Measurements from ENCODE around the gene TTC7B.
A peak's percentile ranks its signal among the peaks of the same experiment; 100 is the strongest.

The TTC7B gene

GRCh38 chr14:90773196-90773486 is 43.1 kb downstream of the TTC7B start:
- Histone ChIP-seq H3K36me3 (ENCODE audit: control insufficient read depth, insufficient read depth, low read length) (peaks cover under 1% of the 10 kb centered on the region; the same call in 1 of the 2 replicates), H3K9ac (ENCODE audit: low read depth, low read length) (no peak overlapping the region), H3K4me3 (ENCODE audit: low read depth, low read length) (no peak overlapping the region), H3K27me3 (ENCODE audit: control insufficient read depth, insufficient read depth, low read length) (no peaks in the 10 kb centered on the region), H3K9me3 (ENCODE audit: control insufficient read depth, insufficient read depth, low read length) (no peaks in the 10 kb centered on the region; the same call in 1 of the 2 replicates), H3K4me1 (ENCODE audit: control insufficient read depth, insufficient read depth, low read length) (no peaks in the 10 kb centered on the region), H3K27ac (ENCODE audit: low read depth, low read length) (no peak overlapping the region)

DNA sequence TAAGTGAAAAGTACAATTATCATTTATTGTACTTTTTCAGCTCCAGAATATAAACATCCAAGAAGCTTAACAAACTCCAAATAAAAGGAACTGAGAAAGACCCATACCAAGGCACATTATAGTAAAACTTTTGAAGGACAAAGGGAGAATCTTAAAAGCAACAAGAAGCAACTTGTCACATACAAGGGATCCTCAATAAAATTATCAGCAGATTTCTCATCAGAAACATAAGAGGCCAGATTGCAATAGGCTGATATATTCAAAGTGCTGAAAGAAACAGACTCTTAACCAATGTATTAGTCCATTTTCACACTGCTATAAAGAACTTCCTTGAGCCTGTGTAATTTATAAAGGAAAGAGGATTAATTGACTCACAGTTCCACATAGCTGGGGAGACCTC is 48.3 kb downstream of the TTC7B start:
- H3K9ac ChIP-seq (ENCODE audit: low read depth, low read length) = no peak overlapping the region
- H3K9me3 ChIP-seq (ENCODE audit: control insufficient read depth, insufficient read depth, low read length) = no peaks in the 10 kb centered on the region; the same call in 1 of the 2 replicates
- no peaks in the 10 kb centered on the region for H3K27me3 ChIP-seq (ENCODE audit: control insufficient read depth, insufficient read depth, low read length)
- H3K4me3 ChIP-seq (ENCODE audit: low read depth, low read length) = no peak overlapping the region
- no peak overlapping the region for H3K27ac ChIP-seq (ENCODE audit: low read depth, low read length)
- H3K36me3 ChIP-seq (ENCODE audit: control insufficient read depth, insufficient read depth, low read length) = 0 out of 2 replicates have a peak, but pooled peaks cover 3% of the 10 kb centered on the region
- H3K4me1 ChIP-seq (ENCODE audit: control insufficient read depth, insufficient read depth, low read length) = no peaks in the 10 kb centered on the region

DNA sequence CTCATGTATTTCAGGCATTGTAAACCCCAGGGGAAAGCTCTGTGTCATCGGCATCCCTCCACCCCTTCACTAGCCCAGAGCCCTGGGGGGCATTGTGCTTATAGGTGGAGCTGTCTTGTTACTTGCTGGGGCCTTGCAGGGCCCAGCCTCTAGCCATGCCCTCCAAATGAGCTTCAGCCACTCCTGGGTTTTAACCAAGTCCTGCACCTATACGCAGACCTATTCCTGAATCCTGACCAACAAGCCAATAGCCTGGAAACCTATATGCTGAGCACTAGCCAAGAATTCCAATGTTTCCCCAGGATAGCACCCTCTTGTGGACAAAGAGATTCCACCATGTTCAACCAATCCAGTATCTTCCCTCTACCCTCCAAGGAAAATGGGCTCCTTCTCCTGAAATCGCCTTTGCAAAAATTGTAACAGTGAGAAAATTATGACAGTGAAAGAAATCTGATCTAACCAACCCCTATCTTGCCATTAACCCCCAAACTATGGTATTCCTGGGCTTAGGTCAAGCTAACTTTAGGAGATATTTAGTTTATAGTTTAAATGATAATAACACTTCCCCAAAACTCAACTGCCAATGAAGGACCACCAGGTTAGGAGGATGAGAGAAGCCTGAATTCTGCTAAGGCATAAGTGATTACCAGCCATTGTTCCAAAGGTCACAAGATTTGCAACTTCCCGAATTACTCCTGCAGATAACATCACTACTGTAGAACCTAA is 55.5 kb downstream of the TTC7B start:
- H3K9ac ChIP-seq (ENCODE audit: low read depth, low read length) = no peak overlapping the region
- H3K9me3 ChIP-seq (ENCODE audit: control insufficient read depth, insufficient read depth, low read length) = no peaks in the 10 kb centered on the region
- H3K27me3 ChIP-seq (ENCODE audit: control insufficient read depth, insufficient read depth, low read length) = peaks cover 6% of the 10 kb centered on the region
- H3K36me3 ChIP-seq (ENCODE audit: control insufficient read depth, insufficient read depth, low read length) = no peaks in the 10 kb centered on the region
- no peak overlapping the region for H3K4me3 ChIP-seq (ENCODE audit: low read depth, low read length)
- peaks cover 15% of the 10 kb centered on the region for H3K4me1 ChIP-seq (ENCODE audit: control insufficient read depth, insufficient read depth, low read length)
- no peak overlapping the region for H3K27ac ChIP-seq (ENCODE audit: low read depth, low read length)

DNA sequence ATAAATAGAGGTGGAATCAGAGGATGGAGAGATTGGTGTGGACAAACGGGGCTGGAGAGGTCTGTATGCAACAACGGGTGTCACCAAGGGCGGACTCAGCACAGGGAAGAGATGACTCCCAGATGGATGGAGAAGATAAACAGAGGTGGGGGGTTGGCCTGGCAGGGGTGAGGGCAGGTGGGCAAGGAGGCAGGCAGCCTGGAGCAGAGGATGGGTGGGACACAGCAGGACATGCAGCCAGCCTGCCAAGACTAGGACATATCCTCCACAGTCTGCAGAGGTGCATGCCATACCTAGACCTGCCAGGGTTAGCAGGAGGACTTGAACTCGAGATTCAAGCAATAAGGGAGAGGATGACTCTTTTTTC is 56.2 kb downstream of the TTC7B start:
- Histone ChIP-seq H3K4me3 (ENCODE audit: low read depth, low read length) (no peak overlapping the region), H3K4me1 (ENCODE audit: control insufficient read depth, insufficient read depth, low read length) (peaks cover 15% of the 10 kb centered on the region), H3K27ac (ENCODE audit: low read depth, low read length) (no peak overlapping the region), H3K36me3 (ENCODE audit: control insufficient read depth, insufficient read depth, low read length) (no peaks in the 10 kb centered on the region), H3K9ac (ENCODE audit: low read depth, low read length) (no peak overlapping the region), H3K9me3 (ENCODE audit: control insufficient read depth, insufficient read depth, low read length) (no peaks in the 10 kb centered on the region), H3K27me3 (ENCODE audit: control insufficient read depth, insufficient read depth, low read length) (peaks cover 6% of the 10 kb centered on the region)

DNA sequence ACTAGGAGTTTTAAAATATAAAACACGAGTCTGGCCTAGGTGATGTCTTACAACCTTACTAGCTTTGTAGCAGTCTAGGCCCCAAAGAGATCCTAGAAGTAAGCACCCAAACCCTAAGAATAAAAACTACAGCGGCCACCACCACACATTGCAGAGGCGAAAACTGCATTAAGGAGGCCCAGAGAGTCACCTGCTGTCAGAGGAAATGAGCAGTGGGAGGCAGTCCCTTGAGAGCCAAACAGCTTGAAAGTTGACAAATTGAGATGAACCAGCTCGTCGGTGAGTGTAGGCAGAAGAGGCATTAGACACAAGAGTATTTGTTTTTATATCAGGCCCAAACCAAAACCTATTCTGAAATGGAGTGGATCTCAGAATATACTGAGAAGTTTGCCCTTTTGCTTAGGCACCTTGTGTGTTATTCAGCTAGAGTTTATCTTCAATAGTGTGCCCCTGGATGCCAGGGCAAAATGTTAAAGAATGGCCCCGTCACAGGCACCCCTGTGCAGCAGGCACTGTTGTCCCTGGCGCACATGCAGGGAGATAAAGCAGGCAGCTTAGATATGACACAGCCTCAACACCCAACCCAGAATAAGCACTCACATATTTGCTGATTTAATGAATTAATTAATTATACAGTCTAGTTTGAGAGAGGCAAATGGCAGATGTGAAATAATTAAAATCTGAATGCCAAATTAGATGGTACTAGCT is 56.7 kb downstream of the TTC7B start:
- H3K9ac ChIP-seq (ENCODE audit: low read depth, low read length) = no peak overlapping the region
- H3K9me3 ChIP-seq (ENCODE audit: control insufficient read depth, insufficient read depth, low read length) = no peaks in the 10 kb centered on the region
- no peak overlapping the region for H3K4me3 ChIP-seq (ENCODE audit: low read depth, low read length)
- H3K27ac ChIP-seq (ENCODE audit: low read depth, low read length) = no peak overlapping the region
- no peaks in the 10 kb centered on the region for H3K36me3 ChIP-seq (ENCODE audit: control insufficient read depth, insufficient read depth, low read length)
- peaks cover 6% of the 10 kb centered on the region for H3K27me3 ChIP-seq (ENCODE audit: control insufficient read depth, insufficient read depth, low read length)
- H3K4me1 ChIP-seq (ENCODE audit: control insufficient read depth, insufficient read depth, low read length) = peaks cover 15% of the 10 kb centered on the region

GRCh38 chr14:90758959-90759358 is 57.3 kb downstream of the TTC7B start:
- Histone ChIP-seq H3K4me3 (ENCODE audit: low read depth, low read length) (no peak overlapping the region; the same call in 1 of the 2 replicates), H3K9me3 (ENCODE audit: control insufficient read depth, insufficient read depth, low read length) (no peaks in the 10 kb centered on the region), H3K27ac (ENCODE audit: low read depth, low read length) (no peak overlapping the region), H3K36me3 (ENCODE audit: control insufficient read depth, insufficient read depth, low read length) (no peaks in the 10 kb centered on the region), H3K27me3 (ENCODE audit: control insufficient read depth, insufficient read depth, low read length) (peaks cover 6% of the 10 kb centered on the region), H3K9ac (ENCODE audit: low read depth, low read length) (no peak overlapping the region), H3K4me1 (ENCODE audit: control insufficient read depth, insufficient read depth, low read length) (peaks cover 15% of the 10 kb centered on the region)

DNA sequence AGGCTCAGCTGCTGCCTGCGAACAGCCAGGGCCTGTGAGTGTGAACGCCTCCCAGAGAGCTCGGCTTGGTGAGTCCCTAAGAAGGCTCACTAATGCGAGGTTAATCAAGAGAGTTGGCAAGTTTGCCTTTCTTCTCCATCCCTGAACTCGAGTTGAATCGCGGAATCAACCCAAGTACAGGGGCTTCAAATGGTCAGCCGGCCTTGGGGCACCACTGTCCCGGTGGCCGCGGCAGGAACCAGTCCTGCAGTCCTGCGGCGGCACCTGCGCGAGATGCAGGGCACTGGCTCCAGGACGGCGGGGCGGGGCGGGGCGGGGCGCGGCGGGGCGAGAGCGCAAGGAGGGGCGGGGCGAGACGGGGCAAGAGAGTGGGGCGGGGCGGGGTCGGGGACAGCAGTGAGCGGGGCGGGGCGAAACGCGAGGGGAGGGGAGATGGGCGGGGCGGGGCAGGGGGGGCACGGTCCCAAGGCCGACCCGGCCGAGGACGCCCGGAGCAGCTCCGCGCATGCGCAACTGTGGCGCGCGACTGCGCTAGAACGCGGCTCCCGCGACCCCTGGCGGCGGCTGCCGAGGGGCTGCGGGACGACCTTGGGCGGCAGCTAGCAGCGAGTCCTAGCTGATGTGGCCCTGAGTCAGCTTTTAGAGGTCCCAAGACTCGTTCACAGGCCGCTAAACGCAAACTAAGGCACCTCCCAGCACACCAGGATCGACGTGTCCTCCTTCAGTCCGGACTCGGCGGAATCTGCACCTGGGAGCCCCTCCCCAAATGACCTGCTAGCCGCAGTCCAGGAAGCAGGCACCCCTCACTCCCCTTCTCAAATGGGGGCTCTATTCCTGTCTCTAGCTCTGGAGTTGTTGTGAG is 58.0 kb downstream of the TTC7B start:
- peak overlapping the region; percentile 59 for H3K4me3 ChIP-seq (ENCODE audit: low read depth, low read length)
- no peaks in the 10 kb centered on the region for H3K9me3 ChIP-seq (ENCODE audit: control insufficient read depth, insufficient read depth, low read length)

DNA sequence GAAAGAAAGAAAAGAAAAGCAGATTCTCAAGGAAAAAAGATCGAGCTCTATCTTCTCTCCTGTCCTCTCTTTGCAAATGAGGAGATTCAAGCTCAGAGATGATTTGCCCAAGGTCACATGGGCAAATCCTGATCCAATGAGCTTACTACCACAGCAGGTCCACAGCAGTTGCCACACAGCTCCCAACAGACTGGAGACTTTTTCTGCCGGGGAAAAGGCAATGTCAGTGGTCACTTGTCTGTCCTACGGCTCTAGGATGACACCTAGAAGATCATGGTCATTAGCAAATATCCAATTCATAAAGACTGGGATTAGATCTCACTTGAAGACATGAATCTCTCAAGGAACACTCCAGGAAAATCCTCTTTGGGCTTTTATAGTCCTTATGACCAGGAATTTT is 58.8 kb downstream of the TTC7B start:
- H3K4me1 ChIP-seq (ENCODE audit: control insufficient read depth, insufficient read depth, low read length) = peaks cover 15% of the 10 kb centered on the region
- H3K9me3 ChIP-seq (ENCODE audit: control insufficient read depth, insufficient read depth, low read length) = no peaks in the 10 kb centered on the region
- H3K4me3 ChIP-seq (ENCODE audit: low read depth, low read length) = no peak overlapping the region
- H3K27me3 ChIP-seq (ENCODE audit: control insufficient read depth, insufficient read depth, low read length) = peaks cover 6% of the 10 kb centered on the region
- H3K27ac ChIP-seq (ENCODE audit: low read depth, low read length) = no peak overlapping the region
- H3K9ac ChIP-seq (ENCODE audit: low read depth, low read length) = no peak overlapping the region
- H3K36me3 ChIP-seq (ENCODE audit: control insufficient read depth, insufficient read depth, low read length) = no peaks in the 10 kb centered on the region

More for the DNA sequence above, 58.0 kb downstream of the TTC7B start:
- H3K4me1 ChIP-seq (ENCODE audit: control insufficient read depth, insufficient read depth, low read length) = peaks cover 15% of the 10 kb centered on the region
- peaks cover 6% of the 10 kb centered on the region for H3K27me3 ChIP-seq (ENCODE audit: control insufficient read depth, insufficient read depth, low read length)
- H3K27ac ChIP-seq (ENCODE audit: low read depth, low read length) = peak overlapping the region; percentile 60
- no peaks in the 10 kb centered on the region for H3K36me3 ChIP-seq (ENCODE audit: control insufficient read depth, insufficient read depth, low read length)
- peak overlapping the region; percentile 40; the same call in 1 of the 2 replicates for H3K9ac ChIP-seq (ENCODE audit: low read depth, low read length)

DNA sequence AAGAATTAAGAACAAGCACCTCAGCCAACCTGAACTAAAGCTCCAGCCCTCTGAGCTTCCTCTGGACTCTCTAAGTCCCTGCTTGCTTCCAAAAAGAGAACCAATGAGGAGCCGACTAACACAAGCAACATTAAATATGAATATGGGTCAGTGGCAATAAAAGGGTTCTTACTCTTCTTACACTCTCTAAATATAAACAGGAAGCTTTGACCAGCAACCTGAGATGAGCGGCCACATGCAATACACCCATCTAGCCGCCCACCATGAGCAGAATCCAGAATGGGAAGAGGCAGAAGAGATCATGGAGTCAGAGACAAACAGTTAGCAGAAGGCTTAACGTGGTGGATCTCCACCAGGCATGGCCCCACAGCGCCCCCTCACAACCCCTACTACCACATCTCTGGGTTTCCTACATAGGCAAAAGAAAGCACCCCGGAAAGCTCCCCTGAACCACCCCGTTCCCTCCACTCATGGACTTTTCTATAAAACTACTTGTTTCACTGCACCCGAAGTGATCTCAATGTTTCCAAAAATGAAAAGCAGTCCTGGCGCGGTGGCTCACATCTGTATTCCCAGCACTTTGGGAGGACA is 59.4 kb downstream of the TTC7B start:
- no peak overlapping the region for H3K4me3 ChIP-seq (ENCODE audit: low read depth, low read length)

GRCh38 chr14:90755661-90756304 is 60.4 kb downstream of the TTC7B start:
- H3K4me1 ChIP-seq (ENCODE audit: control insufficient read depth, insufficient read depth, low read length) = peaks cover 15% of the 10 kb centered on the region
- no peaks in the 10 kb centered on the region for H3K36me3 ChIP-seq (ENCODE audit: control insufficient read depth, insufficient read depth, low read length)
- H3K9me3 ChIP-seq (ENCODE audit: control insufficient read depth, insufficient read depth, low read length) = no peaks in the 10 kb centered on the region
- no peak overlapping the region for H3K27ac ChIP-seq (ENCODE audit: low read depth, low read length)
- no peak overlapping the region for H3K4me3 ChIP-seq (ENCODE audit: low read depth, low read length)
- H3K9ac ChIP-seq (ENCODE audit: low read depth, low read length) = no peak overlapping the region
- peaks cover 6% of the 10 kb centered on the region for H3K27me3 ChIP-seq (ENCODE audit: control insufficient read depth, insufficient read depth, low read length)

More for the DNA sequence above, 59.4 kb downstream of the TTC7B start:
- H3K9ac ChIP-seq (ENCODE audit: low read depth, low read length) = no peak overlapping the region
- H3K27me3 ChIP-seq (ENCODE audit: control insufficient read depth, insufficient read depth, low read length) = peaks cover 6% of the 10 kb centered on the region
- H3K4me1 ChIP-seq (ENCODE audit: control insufficient read depth, insufficient read depth, low read length) = peaks cover 15% of the 10 kb centered on the region
- H3K36me3 ChIP-seq (ENCODE audit: control insufficient read depth, insufficient read depth, low read length) = no peaks in the 10 kb centered on the region
- no peak overlapping the region for H3K27ac ChIP-seq (ENCODE audit: low read depth, low read length)
- H3K9me3 ChIP-seq (ENCODE audit: control insufficient read depth, insufficient read depth, low read length) = no peaks in the 10 kb centered on the region

Data from HUES48 (cell line).